HS-5 (cell line): ENCODE measurements around the gene CEND1.

Experiments
- DNase-seq: peaks from one replicate; pipeline ENCODE4 v3.0.0-alpha.2; 2012; ENCODE audit warnings: low read depth

Gene CEND1

GRCh38 chr11:794766-795633 is 5.1 kb upstream of the CEND1 start:
- DNase-seq = no peak

GRCh38 chr11:794013-794765 is 4.3 kb upstream of the CEND1 start:
- no peak for DNase-seq

GRCh38 chr11:793556-793955 is 3.7 kb upstream of the CEND1 start:
- no peak for DNase-seq

- DNase-seq = no peak
Observed at GRCh38 chr11:792873-793272, 3.0 kb upstream of the CEND1 start.

- no peak for DNase-seq
Observed at GRCh38 chr11:792535-792821, 2.6 kb upstream of the CEND1 start.

- DNase-seq = no peak
Observed at GRCh38 chr11:791658-792534, 2.0 kb upstream of the CEND1 start.

- no peak for DNase-seq
Observed at GRCh38 chr11:790721-791564, 1.1 kb upstream of the CEND1 start.

- no peak for DNase-seq
Observed at GRCh38 chr11:788953-789940, 643 bp downstream of the CEND1 start.

GRCh38 chr11:788009-788640 is 1.8 kb downstream of the CEND1 start:
- DNase-seq = no peak

GRCh38 chr11:787084-787675 is 2.7 kb downstream of the CEND1 start:
- no peak for DNase-seq

GRCh38 chr11:786235-787083 is 3.4 kb downstream of the CEND1 start:
- no peak for DNase-seq

- DNase-seq = no peak
Observed at GRCh38 chr11:783581-784015, 6.3 kb downstream of the CEND1 start.

GRCh38 chr11:782264-783174 is 7.4 kb downstream of the CEND1 start:
- no peak for DNase-seq

- DNase-seq = no peak
Observed at GRCh38 chr11:779955-780532, 9.8 kb downstream of the CEND1 start.

- no peak for DNase-seq
Observed at GRCh38 chr11:778976-779954, 10.6 kb downstream of the CEND1 start.
